HEK293 (cell line): ENCODE results near the gene CSNK1E.

Source experiments
- CTCF ChIA-PET: fragments of 350-600 bp; formaldehyde crosslinking; extraction: SDS; loops from one replicate; lab custom pipeline; 2021; ENCODE audit warnings: antibody characterized with exemption; lab: Yijun Ruan, JAX
- POLR2A ChIA-PET: fragments of 300-600 bp; formaldehyde crosslinking; extraction: SDS; loops from one replicate; lab custom pipeline; 2020; ENCODE audit warnings: antibody characterized with exemption, inconsistent platforms; lab: Yijun Ruan, JAX
- H3K27ac ChIP-seq: fragments of 200-500 bp; sonication (Bioruptor generic); 2 replicates; pipeline ENCODE4 v1.5.1; 2014; ENCODE audit warnings: low read depth, low read length, control low read depth, inconsistent platforms; ENCODE audit errors: extremely low read depth
- H3K36me3 ChIP-seq, 2 experiments: fragments of 200-500 bp in 1 of 2; sonication (Bioruptor generic) in 1 of 2; 1 replicate in 1 of 2; 2 replicates in 1 of 2; pipeline ENCODE4 v1.5.1; 2014 to 2017; ENCODE audit warnings: inconsistent platforms in 2 of 2, low read length in 2 of 2; ENCODE audit not compliant: control insufficient read depth in 2 of 2, insufficient read depth in 1 of 2
- H3K4me1 ChIP-seq: fragments of 200-500 bp; sonication (Bioruptor generic); 2 replicates; pipeline ENCODE4 v1.5.1; 2014; ENCODE audit warnings: mild to moderate bottlenecking, low read length, inconsistent platforms; ENCODE audit not compliant: control insufficient read depth, insufficient read depth
- H3K4me3 ChIP-seq: 2 replicates; pipeline ENCODE4 v1.5.1; 2011; ENCODE audit warnings: low read depth, mild to moderate bottlenecking, control low read depth, low read length, moderate library complexity
- H3K9me3 ChIP-seq: fragments of 200-500 bp; sonication (Bioruptor generic); 2 replicates; pipeline ENCODE4 v1.5.1; 2014; ENCODE audit warnings: low read depth, low read length, inconsistent platforms; ENCODE audit not compliant: control insufficient read depth, insufficient read depth
- GLIS1 ChIP-seq: fragments of 450-650 bp; formaldehyde crosslinking; IDR thresholded peaks from 2 replicates; pipeline ENCODE4 v1.5.1; 2016; ENCODE audit warnings: missing biosample characterization, missing genetic modification characterization
- KLF10 ChIP-seq: fragments of 450-650 bp; IDR thresholded peaks from 2 replicates; pipeline ENCODE4 v1.5.1; 2018; ENCODE audit warnings: missing biosample characterization, mild to moderate bottlenecking, missing genetic modification characterization
- KLF7 ChIP-seq: fragments of 450-650 bp; formaldehyde crosslinking; IDR thresholded peaks from 2 replicates; pipeline ENCODE4 v1.5.1; 2016; ENCODE audit warnings: missing biosample characterization, missing genetic modification characterization, borderline replicate concordance
- KLF8 ChIP-seq: fragments of 450-650 bp; formaldehyde crosslinking; IDR thresholded peaks from 2 replicates; pipeline ENCODE4 v1.5.1; 2016; ENCODE audit warnings: missing biosample characterization, missing genetic modification characterization
- PRDM4 ChIP-seq: fragments of 450-650 bp; formaldehyde crosslinking; IDR thresholded peaks from 2 replicates; pipeline ENCODE4 v1.5.1; 2017; ENCODE audit warnings: missing biosample characterization, missing genetic modification characterization
- SALL2 ChIP-seq: fragments of 450-650 bp; formaldehyde crosslinking; IDR thresholded peaks from 2 replicates; pipeline ENCODE4 v1.5.0; 2017; ENCODE audit warnings: missing biosample characterization, mild to moderate bottlenecking, missing genetic modification characterization, borderline replicate concordance
- SCRT1 ChIP-seq: fragments of 450-650 bp; formaldehyde crosslinking; IDR thresholded peaks from 2 replicates; pipeline ENCODE4 v1.5.1; 2016; ENCODE audit warnings: missing biosample characterization, missing genetic modification characterization, borderline replicate concordance
- WT1 ChIP-seq: fragments of 450-650 bp; formaldehyde crosslinking; IDR thresholded peaks from 2 replicates; pipeline ENCODE4 v1.5.1; 2016; ENCODE audit warnings: missing biosample characterization, missing genetic modification characterization
- YY1 ChIP-seq: fragments of 450-650 bp; formaldehyde crosslinking; IDR thresholded peaks from 2 replicates; pipeline ENCODE4 v1.5.1; 2018; ENCODE audit warnings: missing biosample characterization, missing genetic modification characterization
- ZBTB48 ChIP-seq: fragments of 450-650 bp; formaldehyde crosslinking; IDR thresholded peaks from 2 replicates; pipeline ENCODE4 v1.5.1; 2016; ENCODE audit warnings: missing biosample characterization, missing genetic modification characterization
- ZBTB7A ChIP-seq: fragments of 450-650 bp; formaldehyde crosslinking; IDR thresholded peaks from 2 replicates; pipeline ENCODE4 v1.5.1; 2016; ENCODE audit warnings: low read depth, missing biosample characterization, missing genetic modification characterization
- ZEB2 ChIP-seq: fragments of 450-650 bp; formaldehyde crosslinking; IDR thresholded peaks from 2 replicates; pipeline ENCODE4 v1.5.1; 2016; ENCODE audit warnings: missing biosample characterization, missing genetic modification characterization
- ZNF121 ChIP-seq: fragments of 450-650 bp; formaldehyde crosslinking; IDR thresholded peaks from 2 replicates; pipeline ENCODE4 v1.5.1; 2016; ENCODE audit warnings: missing biosample characterization, missing genetic modification characterization
- ZNF175 ChIP-seq: fragments of 450-650 bp; formaldehyde crosslinking; IDR thresholded peaks from 2 replicates; pipeline ENCODE4 v1.5.1; 2016; ENCODE audit warnings: missing biosample characterization, missing genetic modification characterization
- ZNF221 ChIP-seq: fragments of 450-650 bp; formaldehyde crosslinking; IDR thresholded peaks from 2 replicates; pipeline ENCODE4 v1.5.1; 2017; ENCODE audit warnings: missing biosample characterization, missing genetic modification characterization, borderline replicate concordance
- ZNF266 ChIP-seq: fragments of 450-650 bp; formaldehyde crosslinking; IDR thresholded peaks from 2 replicates; pipeline ENCODE4 v1.5.1; 2016; ENCODE audit warnings: missing biosample characterization, missing genetic modification characterization, low read depth
- ZNF324 ChIP-seq: fragments of 450-650 bp; formaldehyde crosslinking; IDR thresholded peaks from 2 replicates; pipeline ENCODE4 v1.5.1; 2016; ENCODE audit warnings: missing biosample characterization, missing genetic modification characterization
- ZNF366 ChIP-seq: fragments of 450-650 bp; formaldehyde crosslinking; conservative IDR thresholded peaks from 2 replicates; pipeline ENCODE4 v1.5.1; 2016; ENCODE audit warnings: missing biosample characterization, missing genetic modification characterization
- ZNF513 ChIP-seq: fragments of 450-650 bp; IDR thresholded peaks from 2 replicates; pipeline ENCODE4 v1.5.1; 2018; ENCODE audit warnings: missing biosample characterization, missing genetic modification characterization
- ZNF530 ChIP-seq: fragments of 450-650 bp; formaldehyde crosslinking; IDR thresholded peaks from 2 replicates; pipeline ENCODE4 v1.5.1; 2016; ENCODE audit warnings: low read depth, missing biosample characterization, missing genetic modification characterization
- ZNF596 ChIP-seq: fragments of 450-650 bp; IDR thresholded peaks from 2 replicates; pipeline ENCODE4 v1.5.0; 2018; ENCODE audit warnings: missing biosample characterization, mild to moderate bottlenecking, missing genetic modification characterization, moderate library complexity
- ZNF610 ChIP-seq: fragments of 450-650 bp; formaldehyde crosslinking; IDR thresholded peaks from 2 replicates; pipeline ENCODE4 v1.5.1; 2016; ENCODE audit warnings: missing biosample characterization, missing genetic modification characterization, borderline replicate concordance
- ZNF785 ChIP-seq: fragments of 450-650 bp; formaldehyde crosslinking; IDR thresholded peaks from 2 replicates; pipeline ENCODE4 v1.5.1; 2016; ENCODE audit warnings: missing biosample characterization, missing genetic modification characterization
- ZNF843 ChIP-seq: fragments of 450-650 bp; formaldehyde crosslinking; IDR thresholded peaks from 2 replicates; pipeline ENCODE4 v1.5.1; 2016; ENCODE audit warnings: missing biosample characterization, missing genetic modification characterization
- ZSCAN16 ChIP-seq: fragments of 450-650 bp; formaldehyde crosslinking; IDR thresholded peaks from 2 replicates; pipeline ENCODE4 v1.5.1; 2016; ENCODE audit warnings: missing biosample characterization, missing genetic modification characterization
- ZSCAN23 ChIP-seq: fragments of 450-650 bp; formaldehyde crosslinking; IDR thresholded peaks from 2 replicates; pipeline ENCODE4 v1.5.1; 2016; ENCODE audit warnings: missing biosample characterization, missing genetic modification characterization
- TF ChIP-seq, protein P1 (sequence below): fragments of 450-650 bp; formaldehyde crosslinking; IDR thresholded peaks from 2 replicates; pipeline ENCODE4 v1.5.1; 2016; ENCODE audit warnings: missing biosample characterization, missing genetic modification characterization, low read depth
- TF ChIP-seq, protein P2 (sequence below): fragments of 450-650 bp; formaldehyde crosslinking; IDR thresholded peaks from 2 replicates; pipeline ENCODE4 v1.5.0; 2017; ENCODE audit warnings: missing biosample characterization, missing genetic modification characterization, borderline replicate concordance

CSNK1E gene

DNA sequence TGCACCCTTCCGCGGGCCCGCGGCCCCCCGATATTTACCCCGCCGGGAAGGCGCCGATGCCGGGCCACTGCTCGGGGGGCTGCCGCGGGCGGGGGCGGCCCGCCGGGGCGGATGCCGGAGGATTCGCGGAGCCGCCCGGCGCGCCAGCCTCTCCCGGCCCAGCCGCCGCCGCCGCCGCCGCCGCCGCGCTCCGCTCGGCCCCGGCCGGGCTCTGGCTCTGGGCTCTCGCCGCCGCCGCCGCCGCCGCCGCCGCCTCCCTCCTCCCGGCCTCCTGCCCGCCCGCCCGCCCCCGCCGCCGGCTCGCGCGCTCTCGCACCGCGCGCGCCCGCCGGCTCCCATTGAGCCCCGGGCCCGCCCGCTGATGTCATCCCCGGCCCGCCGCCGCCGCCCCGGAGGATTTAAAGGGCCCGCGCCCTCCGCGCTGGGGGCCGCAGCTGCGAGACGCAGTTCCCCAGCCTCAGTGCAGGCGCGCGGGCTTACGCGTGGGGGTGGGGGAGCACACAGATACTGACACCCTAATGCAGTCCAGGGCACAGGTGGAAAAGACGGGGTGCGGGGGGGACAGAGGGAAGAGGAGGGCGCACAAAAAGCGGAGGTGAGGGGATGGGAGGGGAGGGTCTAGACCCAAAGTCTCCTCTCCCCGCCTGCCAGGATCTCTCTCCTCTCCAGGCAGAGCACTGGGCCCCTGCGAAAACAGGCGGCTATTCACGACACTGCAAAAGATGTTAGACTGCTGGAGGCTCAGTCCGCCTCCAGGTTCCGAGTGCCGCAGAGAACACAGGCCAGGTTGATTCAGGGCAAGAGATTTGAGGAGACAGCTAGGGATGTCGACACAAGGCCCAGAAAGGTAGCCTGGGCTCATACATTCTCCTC lies at the start of gene CSNK1E:
Gene CSNK1E (minus strand): TSS at position 312 of the 873 bp plus-strand sequence. CDS start 3,276 bp downstream, outside the sequence.
- Histone ChIP-seq H3K9me3 (no peaks in the 10 kb centered on the region), H3K27ac (peak within 1 kb of the TSS; percentile 100), H3K36me3 (peaks cover 0 to 31% of the 10 kb centered on the region in 2 experiments; a peak in 1 of 3 replicates), H3K4me3 (peak within 1 kb of the TSS; percentile 82), H3K4me1 (peaks cover 18% of the 10 kb centered on the region)
- CTCF ChIA-PET: no interaction called here
- POLR2A ChIA-PET: interaction anchor here (0.8 to 2.1 kb wide), 9 partner anchors 15 to 255 kb away, joined by 3 to 7 read pairs (median 3); partner anchors contain the start of gene MAFF
- TF ChIP-seq KLF8 (tag by site-specific recombination): peak; percentile 78
- no peak for TF ChIP-seq ZNF530
- peak; percentile 75 for TF ChIP-seq ZNF366 (tag by site-specific recombination)
- TF ChIP-seq ZNF785 (tag by site-specific recombination): peak; percentile 64; the same call in 1 of the 2 replicates
- peak; percentile 90 for TF ChIP-seq ZSCAN16 (tag by site-specific recombination)
- TF ChIP-seq ZNF175 (tag by site-specific recombination): no peak
- 0 out of 2 replicates have a peak, but pooled peaks have one; percentile 35 for TF ChIP-seq YY1
- peak; percentile 70; the same call in 1 of the 2 replicates for TF ChIP-seq ZBTB7A (tag by site-specific recombination)
- TF ChIP-seq SALL2 (tag by site-specific recombination): no peak
- TF ChIP-seq ZSCAN23 (tag by site-specific recombination): peak; percentile 71; the same call in 1 of the 2 replicates
- peak; percentile 74; the same call in 1 of the 2 replicates for TF ChIP-seq KLF7
- TF ChIP-seq ZNF513 (tag by site-specific recombination): 0 out of 2 replicates have a peak, but pooled peaks have one; percentile 21
- TF ChIP-seq, protein P1, sequence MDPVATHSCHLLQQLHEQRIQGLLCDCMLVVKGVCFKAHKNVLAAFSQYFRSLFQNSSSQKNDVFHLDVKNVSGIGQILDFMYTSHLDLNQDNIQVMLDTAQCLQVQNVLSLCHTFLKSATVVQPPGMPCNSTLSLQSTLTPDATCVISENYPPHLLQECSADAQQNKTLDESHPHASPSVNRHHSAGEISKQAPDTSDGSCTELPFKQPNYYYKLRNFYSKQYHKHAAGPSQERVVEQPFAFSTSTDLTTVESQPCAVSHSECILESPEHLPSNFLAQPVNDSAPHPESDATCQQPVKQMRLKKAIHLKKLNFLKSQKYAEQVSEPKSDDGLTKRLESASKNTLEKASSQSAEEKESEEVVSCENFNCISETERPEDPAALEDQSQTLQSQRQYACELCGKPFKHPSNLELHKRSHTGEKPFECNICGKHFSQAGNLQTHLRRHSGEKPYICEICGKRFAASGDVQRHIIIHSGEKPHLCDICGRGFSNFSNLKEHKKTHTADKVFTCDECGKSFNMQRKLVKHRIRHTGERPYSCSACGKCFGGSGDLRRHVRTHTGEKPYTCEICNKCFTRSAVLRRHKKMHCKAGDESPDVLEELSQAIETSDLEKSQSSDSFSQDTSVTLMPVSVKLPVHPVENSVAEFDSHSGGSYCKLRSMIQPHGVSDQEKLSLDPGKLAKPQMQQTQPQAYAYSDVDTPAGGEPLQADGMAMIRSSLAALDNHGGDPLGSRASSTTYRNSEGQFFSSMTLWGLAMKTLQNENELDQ: no peak
- TF ChIP-seq PRDM4: 0 out of 2 replicates have a peak, but pooled peaks have one; percentile 10
- no peak for TF ChIP-seq ZNF266 (tag by site-specific recombination)
- 0 out of 2 replicates have a peak, but pooled peaks have one; percentile 43 for TF ChIP-seq ZNF121
- TF ChIP-seq GLIS1 (tag by site-specific recombination): peak; percentile 77
- TF ChIP-seq KLF10: peak; percentile 26; the same call in 1 of the 2 replicates
- TF ChIP-seq ZBTB48 (tag by site-specific recombination): peak; percentile 90
- TF ChIP-seq SCRT1 (tag by site-specific recombination): no peak
- no peak for TF ChIP-seq ZNF596 (tag by site-specific recombination)
- TF ChIP-seq ZNF843 (tag by site-specific recombination): 0 out of 2 replicates have a peak, but pooled peaks have one; percentile 20
- TF ChIP-seq, protein P2, sequence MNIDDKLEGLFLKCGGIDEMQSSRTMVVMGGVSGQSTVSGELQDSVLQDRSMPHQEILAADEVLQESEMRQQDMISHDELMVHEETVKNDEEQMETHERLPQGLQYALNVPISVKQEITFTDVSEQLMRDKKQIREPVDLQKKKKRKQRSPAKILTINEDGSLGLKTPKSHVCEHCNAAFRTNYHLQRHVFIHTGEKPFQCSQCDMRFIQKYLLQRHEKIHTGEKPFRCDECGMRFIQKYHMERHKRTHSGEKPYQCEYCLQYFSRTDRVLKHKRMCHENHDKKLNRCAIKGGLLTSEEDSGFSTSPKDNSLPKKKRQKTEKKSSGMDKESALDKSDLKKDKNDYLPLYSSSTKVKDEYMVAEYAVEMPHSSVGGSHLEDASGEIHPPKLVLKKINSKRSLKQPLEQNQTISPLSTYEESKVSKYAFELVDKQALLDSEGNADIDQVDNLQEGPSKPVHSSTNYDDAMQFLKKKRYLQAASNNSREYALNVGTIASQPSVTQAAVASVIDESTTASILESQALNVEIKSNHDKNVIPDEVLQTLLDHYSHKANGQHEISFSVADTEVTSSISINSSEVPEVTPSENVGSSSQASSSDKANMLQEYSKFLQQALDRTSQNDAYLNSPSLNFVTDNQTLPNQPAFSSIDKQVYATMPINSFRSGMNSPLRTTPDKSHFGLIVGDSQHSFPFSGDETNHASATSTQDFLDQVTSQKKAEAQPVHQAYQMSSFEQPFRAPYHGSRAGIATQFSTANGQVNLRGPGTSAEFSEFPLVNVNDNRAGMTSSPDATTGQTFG: no peak
- TF ChIP-seq ZNF221 (tag by site-specific recombination): no peak
- peak; percentile 54; the same call in 1 of the 2 replicates for TF ChIP-seq ZNF324
- peak; percentile 60; the same call in 1 of the 2 replicates for TF ChIP-seq WT1 (tag by site-specific recombination)
- TF ChIP-seq ZEB2: peak; percentile 96
- peak; percentile 49; the same call in 1 of the 2 replicates for TF ChIP-seq ZNF610 (tag by site-specific recombination)
